PC-9 (cell line): ENCODE results near the gene MOV10.

ENCODE experiments used
- CTCF ChIP-seq: fragments of 200-600 bp; sonication (generic); conservative IDR thresholded peaks from 2 replicates; pipeline ENCODE4 v1.6.1; 2017; ENCODE audit warnings: mixed run types, antibody characterized with exemption, mild to moderate bottlenecking, moderate library complexity
- EZH2 ChIP-seq: fragments of 200-600 bp; sonication (generic); IDR thresholded peaks from 2 replicates; pipeline ENCODE4 v1.8.0; 2017; ENCODE audit warnings: antibody characterized with exemption, low read depth

- TF ChIP-seq CTCF (no peak), EZH2 (no peak)
Measured at GRCh38 chr1:112626193-112626592, 48.3 kb upstream of the MOV10 start.
